ENCODE measurements around the gene CCDC187. TPM values are rescaled to one million over a fixed set of nuclear protein-coding genes. Genes with fewer than 3 reads are reported as not detected.

CCDC187 gene
- total RNA-seq, 1 experiment from 2014 or later = 2.7 TPM

DNA sequence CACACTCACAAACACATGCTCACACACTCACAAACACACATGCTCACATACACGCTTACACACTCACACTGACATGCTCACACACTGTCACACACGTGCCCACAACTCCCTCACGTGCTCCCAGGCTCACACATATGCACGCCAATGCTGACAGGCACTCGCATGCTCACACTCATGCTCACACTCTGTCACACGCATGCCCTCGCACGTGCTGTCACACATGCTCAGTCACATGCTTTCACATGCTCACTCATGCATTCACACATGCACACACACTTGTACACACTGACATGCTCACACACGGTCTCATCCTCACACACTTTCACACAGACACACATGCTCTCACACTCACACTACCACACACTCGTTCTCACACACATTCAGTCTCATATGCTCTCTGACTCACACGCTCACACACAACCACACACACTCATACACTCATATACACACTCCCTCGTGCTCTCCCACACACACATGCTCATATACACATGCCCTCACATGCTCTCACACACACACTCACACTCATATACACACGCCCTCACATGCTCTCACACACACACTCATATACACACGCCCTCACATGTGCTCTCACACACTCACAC is 10.3 kb downstream of the CCDC187 start:
- Histone ChIP-seq H3K9me2 (ENCODE audit: insufficient read depth) (no peaks in the 10 kb centered on the region), H3K9me3 (ENCODE audit: insufficient read depth, low read depth) (no peaks in the 10 kb centered on the region), H3K79me2 (ENCODE audit: low read depth) (no peaks in the 10 kb centered on the region), H3F3A (ENCODE audit: insufficient read depth, low read depth) (peaks cover 8% of the 10 kb centered on the region; the same call in 1 of the 2 replicates), H3K27me3 (ENCODE audit: insufficient read depth, low read depth) (no peaks in the 10 kb centered on the region), H3K4me2 (no peak overlapping the region), H3K27ac (no peak overlapping the region), H2AFZ (no peak overlapping the region), H3K4me3 (no peak overlapping the region), H4K20me1 (ENCODE audit: insufficient read depth) (no peaks in the 10 kb centered on the region), H3K4me1 (replicated peaks; ENCODE audit: insufficient read depth) (peaks cover 10% of the 10 kb centered on the region), H3K36me3 (ENCODE audit: low read depth) (no peaks in the 10 kb centered on the region)
- ChIA-PET CTCF (no interaction called here), POLR2A (ENCODE audit: unreplicated experiment) (no interaction called here)
- TF ChIP-seq, protein P1, sequence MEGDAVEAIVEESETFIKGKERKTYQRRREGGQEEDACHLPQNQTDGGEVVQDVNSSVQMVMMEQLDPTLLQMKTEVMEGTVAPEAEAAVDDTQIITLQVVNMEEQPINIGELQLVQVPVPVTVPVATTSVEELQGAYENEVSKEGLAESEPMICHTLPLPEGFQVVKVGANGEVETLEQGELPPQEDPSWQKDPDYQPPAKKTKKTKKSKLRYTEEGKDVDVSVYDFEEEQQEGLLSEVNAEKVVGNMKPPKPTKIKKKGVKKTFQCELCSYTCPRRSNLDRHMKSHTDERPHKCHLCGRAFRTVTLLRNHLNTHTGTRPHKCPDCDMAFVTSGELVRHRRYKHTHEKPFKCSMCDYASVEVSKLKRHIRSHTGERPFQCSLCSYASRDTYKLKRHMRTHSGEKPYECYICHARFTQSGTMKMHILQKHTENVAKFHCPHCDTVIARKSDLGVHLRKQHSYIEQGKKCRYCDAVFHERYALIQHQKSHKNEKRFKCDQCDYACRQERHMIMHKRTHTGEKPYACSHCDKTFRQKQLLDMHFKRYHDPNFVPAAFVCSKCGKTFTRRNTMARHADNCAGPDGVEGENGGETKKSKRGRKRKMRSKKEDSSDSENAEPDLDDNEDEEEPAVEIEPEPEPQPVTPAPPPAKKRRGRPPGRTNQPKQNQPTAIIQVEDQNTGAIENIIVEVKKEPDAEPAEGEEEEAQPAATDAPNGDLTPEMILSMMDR (conservative IDR thresholded peaks at IDR 0.05) = no peak
- TF ChIP-seq EZH2 (IDR thresholded peaks at IDR 0.05; ENCODE audit: low read depth) = no peak
- no TSS peak for BruUV-seq (replicated peaks)
- DNase-seq = no peak
- intact Hi-C loops (cut with micrococcal nuclease; ENCODE audit: unreplicated experiment) = no loop called here

GRCh38 chr9:136292591-136293448 is 11.1 kb downstream of the CCDC187 start:
- H3K27ac ChIP-seq = no peak overlapping the region
- H3K4me1 ChIP-seq (replicated peaks; ENCODE audit: insufficient read depth) = peaks cover 10% of the 10 kb centered on the region
- intact Hi-C loops (cut with micrococcal nuclease; ENCODE audit: unreplicated experiment) = no loop called here
- TF ChIP-seq, protein P1 (conservative IDR thresholded peaks at IDR 0.05) = no peak
- no peak for TF ChIP-seq EZH2 (IDR thresholded peaks at IDR 0.05; ENCODE audit: low read depth)
- H3K4me3 ChIP-seq = no peak overlapping the region
- peaks cover 5% of the 10 kb centered on the region; the same call in 1 of the 2 replicates for H3F3A ChIP-seq (ENCODE audit: insufficient read depth, low read depth)
- no peaks in the 10 kb centered on the region for H3K36me3 ChIP-seq (ENCODE audit: low read depth)
- H3K27me3 ChIP-seq (ENCODE audit: insufficient read depth, low read depth) = peaks cover 3% of the 10 kb centered on the region; the same call in 1 of the 2 replicates
- ChIA-PET POLR2A (ENCODE audit: unreplicated experiment) (no interaction called here), CTCF (no interaction called here)
- H3K9me3 ChIP-seq (ENCODE audit: insufficient read depth, low read depth) = no peaks in the 10 kb centered on the region
- H2AFZ ChIP-seq = no peak overlapping the region
- no peaks in the 10 kb centered on the region for H4K20me1 ChIP-seq (ENCODE audit: insufficient read depth)
- no peak overlapping the region for H3K4me2 ChIP-seq
- no peaks in the 10 kb centered on the region for H3K79me2 ChIP-seq (ENCODE audit: low read depth)
- DNase-seq = no peak
- H3K9me2 ChIP-seq (ENCODE audit: insufficient read depth) = no peaks in the 10 kb centered on the region
- no TSS peak for BruUV-seq (replicated peaks)

- Histone ChIP-seq H3K9me3 (ENCODE audit: insufficient read depth, low read depth) (no peaks in the 10 kb centered on the region), H3K27me3 (ENCODE audit: insufficient read depth, low read depth) (peaks cover 10% of the 10 kb centered on the region; the same call in 1 of the 2 replicates), H2AFZ (no peak overlapping the region), H3K4me1 (replicated peaks; ENCODE audit: insufficient read depth) (peaks cover 10% of the 10 kb centered on the region), H3K36me3 (ENCODE audit: low read depth) (no peaks in the 10 kb centered on the region), H3F3A (ENCODE audit: insufficient read depth, low read depth) (peaks cover 5% of the 10 kb centered on the region; the same call in 1 of the 2 replicates), H3K79me2 (ENCODE audit: low read depth) (no peaks in the 10 kb centered on the region), H3K9me2 (ENCODE audit: insufficient read depth) (no peaks in the 10 kb centered on the region), H4K20me1 (ENCODE audit: insufficient read depth) (no peaks in the 10 kb centered on the region), H3K4me3 (no peak overlapping the region), H3K27ac (no peak overlapping the region), H3K4me2 (no peak overlapping the region)
- BruUV-seq (replicated peaks) = no TSS peak
- TF ChIP-seq, protein P1 (conservative IDR thresholded peaks at IDR 0.05) = no peak
- TF ChIP-seq EZH2 (IDR thresholded peaks at IDR 0.05; ENCODE audit: low read depth) = no peak
- CTCF ChIA-PET = no interaction called here
- POLR2A ChIA-PET (ENCODE audit: unreplicated experiment) = no interaction called here
- DNase-seq = no peak
- intact Hi-C loops (cut with micrococcal nuclease; ENCODE audit: unreplicated experiment) = no loop called here
Measured at GRCh38 chr9:136292026-136292538, 11.8 kb downstream of the CCDC187 start.
